ENCODE measurements around the gene EFHC2.
"Not testable (repeated sequence)": the region's sequence is repeated elsewhere in the genome, so short reads cannot be mapped to it uniquely, and the experiment has no call there.

The EFHC2 gene

DNA sequence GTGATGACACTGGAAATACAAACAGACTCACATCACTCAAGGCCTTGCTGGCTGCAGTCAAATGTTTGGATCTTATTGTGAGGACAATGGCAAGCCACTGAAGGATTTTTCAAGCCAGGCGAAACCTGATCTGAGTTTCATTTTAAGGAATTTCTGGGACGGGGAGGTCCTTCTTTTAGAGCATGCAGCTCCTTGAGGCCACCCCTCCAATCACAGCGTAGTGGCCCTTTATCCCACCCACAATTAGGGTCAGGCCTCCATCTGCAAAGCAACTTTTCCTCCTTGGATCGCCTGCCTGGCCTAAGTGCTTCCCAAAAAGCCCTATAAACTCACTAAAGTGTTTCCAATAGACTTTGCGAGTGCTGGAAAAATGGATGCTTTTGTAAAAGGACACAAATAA lies 115.5 kb downstream of the EFHC2 start:
- peak; percentile 12 for DNase-seq

DNA sequence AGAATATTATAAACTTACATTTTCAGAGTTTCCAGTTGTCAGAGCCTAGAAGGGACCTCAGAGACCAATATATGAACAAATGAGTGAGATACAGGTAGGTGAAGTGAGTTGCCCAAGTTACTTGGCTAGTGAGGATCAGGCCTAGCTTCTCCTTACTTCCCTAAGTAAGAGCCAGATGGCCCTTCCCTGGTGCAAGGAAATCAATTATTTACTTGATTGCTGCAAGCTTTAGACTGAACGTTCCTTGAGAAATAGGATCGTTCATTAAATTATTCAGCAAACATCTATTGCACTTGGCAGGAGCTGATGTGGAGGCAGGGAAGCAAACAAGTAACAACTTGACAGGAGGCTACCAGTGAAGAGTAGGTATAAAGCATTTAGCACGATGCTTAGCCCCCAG lies 117.8 kb downstream of the EFHC2 start:
- DNase-seq = no peak

DNA sequence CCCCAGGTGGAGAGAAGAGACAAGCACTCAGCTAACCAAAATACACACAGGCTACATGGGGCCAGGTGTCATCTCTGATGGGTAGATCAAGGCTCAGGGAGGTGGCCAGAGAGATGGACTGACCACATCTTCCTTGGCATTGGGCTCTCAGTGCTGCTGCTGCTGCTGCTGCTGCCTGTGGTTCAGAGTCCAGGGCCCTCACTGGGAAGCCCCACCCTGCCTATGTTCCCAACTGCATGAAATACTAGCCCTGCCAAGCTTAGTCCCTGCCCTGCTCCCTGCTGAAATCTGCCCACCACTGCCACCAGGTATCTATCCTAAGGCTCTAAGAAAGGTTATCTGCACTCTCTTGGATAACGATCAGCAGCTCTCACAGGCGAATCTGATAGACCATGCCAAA lies 118.7 kb downstream of the EFHC2 start:
- no peak for DNase-seq

DNA sequence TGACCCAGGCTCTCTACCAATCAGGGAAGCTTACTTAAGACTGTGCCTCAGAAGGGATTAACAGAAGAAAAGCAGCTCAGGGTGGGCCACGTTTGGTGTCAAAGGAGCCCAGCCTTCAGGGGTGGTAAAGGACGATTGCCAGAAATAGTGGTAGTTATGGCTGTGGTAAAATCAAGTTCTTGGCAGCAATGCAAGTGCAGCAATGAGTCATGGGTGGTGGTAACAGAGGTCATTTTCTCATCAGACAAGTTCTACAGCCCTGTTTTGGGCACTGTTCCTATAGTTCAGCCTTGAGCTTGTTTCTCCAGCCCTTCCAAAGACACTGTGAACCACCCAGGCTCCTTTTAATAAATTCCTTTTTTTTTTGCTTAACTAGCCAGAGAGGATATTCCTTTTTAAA lies 120.3 kb downstream of the EFHC2 start:
- DNase-seq = peak; percentile 44

DNA sequence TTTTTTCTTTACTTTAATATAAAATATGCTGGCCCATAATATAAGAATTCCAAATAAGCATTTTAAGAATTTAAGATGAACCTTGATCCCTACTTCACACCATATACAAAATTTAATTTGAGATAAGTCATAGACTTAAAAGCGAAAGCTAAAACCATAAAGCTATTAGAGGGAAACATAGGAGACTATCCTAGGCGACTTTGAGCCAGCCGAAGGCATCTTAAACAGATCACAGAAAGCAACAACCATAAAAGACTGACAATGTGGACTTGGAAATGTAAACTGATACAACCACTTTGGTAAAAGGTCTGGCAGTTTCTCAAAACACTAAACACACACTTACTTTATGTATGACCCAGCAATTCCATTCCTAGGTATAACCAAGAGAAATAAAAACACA lies 125.0 kb downstream of the EFHC2 start:
- DNase-seq = no peak

DNA sequence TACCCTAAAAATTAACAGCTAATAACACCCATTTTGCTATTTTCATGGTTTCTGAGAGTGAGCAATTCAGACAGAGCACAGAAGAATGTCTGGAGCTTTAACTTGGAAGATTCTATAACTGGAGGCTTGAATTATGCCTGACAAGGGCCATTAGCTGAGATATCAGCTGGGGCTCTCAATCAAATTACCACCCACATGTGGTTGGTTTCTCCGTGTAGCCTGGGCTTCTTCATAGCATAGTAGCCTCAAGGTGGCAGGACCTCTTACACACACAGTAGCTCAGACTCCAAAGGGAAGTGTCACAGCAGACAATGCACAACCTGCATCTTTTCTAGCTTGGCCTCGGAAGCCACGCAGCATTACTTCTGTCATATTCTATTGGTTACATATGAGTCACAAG lies 127.3 kb downstream of the EFHC2 start:
- no peak for DNase-seq

DNA sequence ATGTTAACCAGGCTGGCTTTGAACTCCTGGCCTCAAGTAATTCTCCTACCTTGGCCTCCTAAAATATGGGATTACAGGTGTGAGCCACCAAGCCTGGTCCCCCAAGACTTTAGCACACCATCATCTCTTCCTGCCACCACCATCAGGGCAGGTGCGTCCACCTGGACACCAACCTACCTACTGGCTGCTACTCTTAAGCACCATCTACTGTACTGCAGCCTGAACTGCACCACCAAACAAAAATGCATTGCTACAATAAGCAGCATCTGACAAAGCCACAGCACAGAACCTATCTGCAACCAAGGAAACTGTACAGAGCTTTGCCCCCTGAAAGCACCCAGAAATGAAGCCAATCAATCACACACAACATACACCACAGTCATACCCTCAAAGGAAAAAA lies 139.7 kb downstream of the EFHC2 start:
- no peak for DNase-seq

DNA sequence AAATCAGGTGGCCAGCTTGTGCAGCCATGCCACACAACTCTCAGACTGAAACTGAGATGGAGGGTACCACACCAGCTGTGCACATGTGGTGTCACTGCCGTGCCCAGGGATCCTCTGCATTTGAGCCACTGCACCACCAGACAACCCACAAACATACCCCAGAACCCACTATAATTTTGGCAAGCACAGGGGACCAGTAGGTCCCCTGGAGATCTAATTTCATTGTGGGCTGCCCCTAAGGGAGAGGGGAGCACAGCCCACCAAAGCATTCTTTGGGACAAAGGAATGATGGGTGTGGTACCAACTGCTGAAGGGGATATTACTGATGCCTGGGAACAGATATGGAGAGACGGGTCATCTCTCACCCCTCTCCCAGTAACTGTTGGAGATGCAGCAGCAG lies 140.9 kb downstream of the EFHC2 start:
- DNase-seq = no peak

DNA sequence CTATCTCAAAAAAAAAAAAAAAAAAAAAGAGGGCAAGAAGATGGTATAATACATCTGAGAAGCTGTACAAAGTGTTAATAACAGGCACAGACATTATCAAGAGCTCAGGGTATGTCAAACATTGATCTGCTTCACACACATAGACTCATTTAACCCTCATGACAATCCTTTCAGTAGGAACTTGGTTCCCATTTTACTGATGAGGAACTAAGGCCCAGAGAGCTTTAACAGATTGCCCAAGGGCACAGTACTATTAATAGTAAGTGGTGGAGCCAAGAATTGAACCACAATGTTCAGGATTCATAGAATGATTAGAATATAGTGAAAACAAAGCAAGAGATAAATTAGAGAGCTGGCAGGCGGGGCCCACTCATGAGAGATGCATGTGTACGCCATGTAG lies 154.4 kb downstream of the EFHC2 start:
- DNase-seq = no peak

DNA sequence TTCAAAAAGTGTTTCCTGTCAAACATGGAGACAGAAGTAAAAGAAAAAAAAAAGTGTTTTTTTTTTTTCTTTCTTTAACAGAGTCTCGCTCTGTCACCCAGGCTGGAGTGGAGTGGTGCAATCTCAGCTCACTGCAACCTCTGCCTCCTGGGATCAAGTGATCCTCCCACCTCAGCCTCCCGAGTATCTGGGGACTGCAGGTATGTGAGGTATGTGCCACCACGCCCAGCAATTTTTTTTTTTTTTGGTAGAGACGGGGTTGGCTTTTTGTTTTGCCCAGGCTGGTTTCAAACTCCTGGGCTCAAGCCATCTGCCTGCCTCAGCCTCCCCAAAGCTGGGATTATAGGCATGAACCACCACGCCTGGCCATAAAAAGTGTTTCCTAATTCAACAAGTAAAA lies 155.6 kb downstream of the EFHC2 start:
- DNase-seq = not testable (repeated sequence)

DNA sequence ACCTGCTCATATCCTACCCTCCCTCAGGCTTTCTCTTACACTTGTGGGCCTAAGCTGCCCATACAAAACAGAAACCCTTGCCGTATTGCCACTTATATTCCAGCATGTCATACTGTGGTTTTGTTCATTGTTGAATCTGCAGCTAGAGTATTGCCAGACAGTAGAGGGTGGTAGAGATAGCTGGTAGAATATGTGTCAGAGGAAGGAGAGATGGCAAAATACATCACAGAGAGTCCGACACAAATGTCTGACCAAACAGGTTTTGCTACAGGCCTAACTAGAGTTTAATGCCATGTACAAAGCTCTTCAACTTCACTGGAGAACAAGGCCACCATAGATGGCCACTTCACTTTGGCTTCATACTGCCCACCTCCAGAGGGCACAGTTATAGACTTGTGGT lies 160.1 kb downstream of the EFHC2 start:
- DNase-seq = no peak

DNA sequence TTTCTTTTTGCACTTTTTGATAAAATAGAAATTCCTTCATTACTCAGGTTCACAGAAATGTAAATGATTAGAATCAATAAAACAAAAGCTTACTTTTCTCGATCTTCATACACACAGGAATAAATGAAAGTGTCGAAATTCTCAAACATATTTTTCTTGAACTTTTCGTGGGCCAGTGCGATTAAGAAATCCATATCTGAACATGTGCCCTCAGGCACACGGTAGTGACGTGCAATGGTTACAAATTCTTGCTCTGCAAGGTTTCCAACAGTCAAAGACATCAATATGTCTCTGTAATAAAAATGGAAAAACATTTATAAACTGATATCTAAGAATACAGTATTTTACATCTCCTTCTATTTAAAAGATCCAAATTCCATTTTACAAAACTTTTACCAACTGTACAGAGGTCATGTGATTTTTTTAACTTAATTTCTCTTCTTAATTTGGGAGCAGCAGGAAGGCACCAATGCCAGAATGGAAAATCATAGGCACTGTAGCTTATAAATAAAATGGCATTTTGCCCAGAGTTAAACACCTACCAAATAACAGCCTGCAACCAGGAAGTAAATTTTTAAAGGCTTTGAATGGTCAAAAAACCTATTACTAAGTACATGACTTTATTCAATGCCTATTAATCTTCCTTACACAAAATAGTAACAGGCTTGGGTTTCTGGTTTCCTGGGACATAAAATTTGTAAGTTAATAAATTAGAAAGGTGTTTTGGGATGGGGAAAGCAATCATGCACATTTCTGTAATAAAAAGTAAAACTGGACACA lies 165.0 kb downstream of the EFHC2 start:
- DNase-seq = no peak

DNA sequence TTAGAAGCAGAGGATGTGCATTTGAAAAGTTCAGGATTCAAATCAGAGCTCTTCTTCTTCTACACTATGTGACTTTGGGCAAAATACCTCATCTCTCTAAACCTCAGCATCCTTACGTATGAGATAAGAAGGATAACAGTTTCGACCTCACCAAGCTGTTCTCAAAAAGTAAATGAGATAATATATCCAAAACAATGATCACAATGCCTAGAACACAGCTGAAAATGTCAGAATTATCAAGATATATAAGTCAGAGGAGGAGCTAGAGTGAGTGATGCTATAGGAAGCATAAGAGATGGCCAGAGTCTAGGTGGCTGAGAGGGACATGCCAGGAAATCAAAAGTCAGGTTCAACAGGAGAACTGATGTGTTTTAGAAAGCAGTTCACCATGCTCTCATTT lies 168.0 kb downstream of the EFHC2 start:
- DNase-seq = no peak

DNA sequence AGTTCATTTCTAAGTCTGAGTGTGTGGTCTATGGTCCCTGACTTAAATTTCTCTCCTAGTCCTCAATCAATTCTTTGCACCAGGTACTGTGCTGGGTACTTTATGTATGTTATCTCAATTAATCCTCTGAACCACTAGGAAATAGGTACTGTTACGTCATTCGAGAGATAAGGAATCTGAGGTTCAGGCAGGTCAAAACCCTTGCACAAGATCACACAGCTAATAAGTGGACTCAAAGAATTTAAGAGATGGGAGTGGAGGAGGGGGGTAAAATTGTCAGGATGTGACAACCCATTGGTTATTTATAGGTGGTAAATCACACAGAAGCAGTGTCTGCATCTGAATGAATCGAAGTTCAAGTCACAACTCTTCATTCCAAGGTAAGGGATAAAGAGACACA lies 169.4 kb downstream of the EFHC2 start:
- DNase-seq = no peak

DNA sequence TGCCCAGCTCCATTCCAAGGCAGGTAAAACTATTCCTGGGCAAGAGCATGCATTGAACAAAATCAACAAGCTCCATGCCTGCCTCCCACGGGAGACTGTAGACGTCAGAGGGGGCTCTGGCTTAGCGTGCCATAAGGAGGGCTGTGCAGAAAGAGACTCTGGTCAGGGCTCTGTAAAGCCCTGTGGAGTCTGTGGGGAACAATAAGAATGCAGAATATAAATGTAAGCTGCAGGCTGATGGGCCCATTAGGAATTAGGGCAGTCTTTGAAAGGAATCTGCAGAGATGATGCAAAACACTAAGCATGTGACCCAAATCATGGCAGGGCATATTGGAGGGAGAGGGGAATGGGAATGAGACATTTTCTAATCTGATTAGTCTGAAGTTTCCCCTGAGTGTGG lies 170.3 kb downstream of the EFHC2 start:
- DNase-seq = peak; percentile 0

DNA sequence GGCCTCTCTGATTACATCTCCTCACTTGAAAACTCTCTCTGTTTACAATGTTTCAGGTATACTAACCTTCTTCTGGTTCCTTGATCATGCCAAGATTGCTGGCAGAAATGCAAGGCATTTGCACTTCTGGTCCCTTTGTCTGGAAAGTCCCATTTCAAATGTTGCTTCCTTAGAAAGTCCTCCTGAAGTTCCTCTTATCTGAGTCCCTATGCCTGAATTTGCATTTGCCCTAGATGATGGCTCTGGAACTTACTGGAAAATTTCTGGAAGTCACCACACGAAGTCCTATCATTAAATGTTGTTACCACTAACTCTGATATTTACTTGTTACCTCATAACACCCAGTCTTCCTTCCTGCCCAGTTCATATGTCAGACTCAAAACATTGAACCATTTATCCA lies 176.4 kb downstream of the EFHC2 start:
- no peak for DNase-seq

DNA sequence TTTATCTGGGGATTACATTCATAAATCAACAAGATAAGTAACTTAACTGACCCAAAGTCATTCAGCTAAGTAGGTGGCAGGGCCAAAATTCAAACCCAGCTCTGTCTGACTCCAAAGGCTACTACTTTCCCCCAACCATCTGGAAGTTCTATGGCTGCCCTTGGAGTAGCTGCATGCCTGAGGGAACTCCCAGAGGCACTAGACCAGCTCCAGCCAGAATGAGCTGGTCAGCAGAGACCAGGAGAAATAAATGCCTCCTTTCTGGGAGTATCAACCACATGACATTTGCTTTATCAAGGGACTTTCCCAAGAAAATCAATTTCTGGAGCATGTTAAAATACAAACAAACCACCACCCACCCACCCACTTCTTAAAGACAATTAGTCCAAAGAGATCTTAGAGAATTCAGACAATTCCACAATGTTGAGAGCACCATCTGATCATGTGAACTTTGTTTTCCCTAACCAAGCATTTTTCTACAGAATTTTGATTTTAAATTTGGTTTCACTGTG lies 180.5 kb downstream of the EFHC2 start:
- DNase-seq = no peak

DNA sequence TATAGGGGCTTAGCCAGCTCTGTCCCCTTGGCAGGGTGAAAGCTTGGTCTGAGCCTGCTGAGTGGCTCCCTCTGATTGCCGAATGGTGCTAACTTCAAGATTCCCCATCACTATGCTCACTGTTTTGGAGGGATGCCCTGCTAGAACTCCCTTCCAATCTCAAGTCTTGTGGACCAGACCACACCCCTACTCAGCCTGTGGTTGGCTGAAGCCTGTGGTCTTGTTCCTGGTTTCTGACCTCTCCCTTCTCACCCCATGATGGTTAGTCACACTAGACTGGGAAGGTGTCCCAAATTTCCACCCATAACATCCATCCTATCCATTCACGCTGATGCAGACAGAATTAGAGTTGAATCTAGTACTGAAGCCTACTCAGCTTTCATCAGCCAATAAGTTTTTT lies 185.6 kb downstream of the EFHC2 start:
- no peak for DNase-seq

DNA sequence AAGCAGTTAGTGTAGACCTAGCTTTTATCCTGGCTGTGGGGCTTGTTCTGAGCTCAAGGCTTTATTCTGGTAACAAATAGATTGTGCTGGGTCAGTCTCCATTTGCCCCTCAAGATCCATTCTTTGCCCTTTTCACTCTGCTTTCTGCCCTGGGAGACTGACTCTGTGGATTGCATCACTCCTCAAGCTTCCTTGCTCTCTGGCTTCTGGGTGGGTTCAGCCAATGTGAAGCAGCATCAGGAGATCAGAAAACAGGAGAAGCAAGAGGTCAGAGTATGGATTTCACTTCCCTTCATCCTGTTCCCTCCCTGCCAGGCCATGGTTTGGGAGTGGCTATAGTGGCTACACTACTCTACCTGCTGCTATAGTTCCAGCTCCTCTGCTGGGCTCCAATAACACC lies 186.2 kb downstream of the EFHC2 start:
- DNase-seq = no peak

DNA sequence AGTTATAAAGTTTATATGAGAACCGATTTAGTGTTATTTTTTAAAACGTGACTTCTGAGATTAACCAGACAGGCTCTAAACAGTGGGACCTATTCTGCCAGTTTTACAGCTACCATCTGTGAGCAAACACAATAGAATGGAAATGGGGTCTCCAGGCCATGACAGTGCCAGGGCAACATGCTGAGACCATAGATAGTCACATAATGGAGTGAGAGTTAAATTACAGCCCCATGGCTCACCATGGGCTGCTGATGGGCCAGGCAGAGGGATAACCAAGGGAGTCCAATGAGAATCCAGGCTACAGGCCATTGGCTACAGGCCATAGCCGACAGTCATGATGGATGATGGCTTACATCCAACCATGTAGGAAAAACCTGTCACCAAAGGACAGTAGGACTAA lies 186.7 kb downstream of the EFHC2 start:
- DNase-seq = no peak

DNA sequence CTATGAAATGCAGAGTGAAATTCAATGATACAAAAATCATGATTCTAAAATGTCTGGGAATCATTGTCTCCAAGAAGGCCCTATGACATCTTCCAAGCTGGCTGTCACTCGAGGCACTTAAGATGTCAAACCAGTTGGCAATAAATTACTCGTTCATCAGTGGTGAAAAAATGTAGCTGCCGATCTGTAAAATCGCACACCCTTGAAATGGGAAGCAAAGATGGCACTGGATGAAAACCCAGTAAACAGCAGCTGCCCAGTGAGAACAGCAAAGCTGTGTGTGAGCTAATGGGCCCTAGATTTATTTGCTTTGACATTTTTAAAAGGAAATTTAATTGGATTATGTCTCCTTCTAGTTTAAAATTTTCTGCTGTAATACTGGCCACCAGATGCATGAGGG lies 188.3 kb downstream of the EFHC2 start:
- DNase-seq = no peak

DNA sequence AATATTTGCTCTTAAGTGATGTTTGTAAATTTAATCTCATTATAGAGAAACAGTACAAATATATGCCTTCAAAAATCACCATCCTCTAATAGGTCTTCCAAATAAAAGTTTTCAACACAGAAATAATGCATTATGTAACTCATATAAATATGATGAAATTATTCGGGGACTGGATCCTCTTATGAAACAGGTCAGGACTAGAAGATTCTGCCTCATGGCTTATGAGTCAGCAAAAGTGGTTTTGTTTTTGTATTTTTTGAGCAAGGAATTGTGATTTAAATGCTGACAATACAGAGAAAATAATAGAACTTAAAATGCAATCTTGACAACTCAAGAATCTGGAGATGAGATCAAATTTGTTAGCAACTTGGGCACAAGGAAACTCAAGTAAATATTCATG lies 190.6 kb downstream of the EFHC2 start:
- DNase-seq = no peak

DNA sequence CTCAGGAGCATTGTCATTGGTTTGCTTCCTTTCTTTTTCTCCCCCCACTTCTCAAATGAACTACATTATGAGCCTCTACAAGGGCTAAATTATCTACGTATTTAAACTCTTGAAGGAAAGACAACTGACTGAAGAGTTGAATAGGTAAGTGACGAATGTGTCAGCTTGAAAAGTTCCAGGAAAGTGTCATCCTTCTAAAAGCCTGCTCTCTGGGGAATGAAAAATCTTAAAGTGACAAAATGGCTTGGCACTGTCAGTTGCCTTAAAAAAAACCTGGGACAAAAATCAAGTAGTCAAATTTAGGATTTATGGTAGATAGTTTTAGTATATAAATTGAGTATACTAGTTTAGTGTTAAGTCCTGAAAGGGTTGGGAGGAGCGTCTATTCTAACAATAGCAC lies 196.3 kb downstream of the EFHC2 start:
- DNase-seq = no peak

DNA sequence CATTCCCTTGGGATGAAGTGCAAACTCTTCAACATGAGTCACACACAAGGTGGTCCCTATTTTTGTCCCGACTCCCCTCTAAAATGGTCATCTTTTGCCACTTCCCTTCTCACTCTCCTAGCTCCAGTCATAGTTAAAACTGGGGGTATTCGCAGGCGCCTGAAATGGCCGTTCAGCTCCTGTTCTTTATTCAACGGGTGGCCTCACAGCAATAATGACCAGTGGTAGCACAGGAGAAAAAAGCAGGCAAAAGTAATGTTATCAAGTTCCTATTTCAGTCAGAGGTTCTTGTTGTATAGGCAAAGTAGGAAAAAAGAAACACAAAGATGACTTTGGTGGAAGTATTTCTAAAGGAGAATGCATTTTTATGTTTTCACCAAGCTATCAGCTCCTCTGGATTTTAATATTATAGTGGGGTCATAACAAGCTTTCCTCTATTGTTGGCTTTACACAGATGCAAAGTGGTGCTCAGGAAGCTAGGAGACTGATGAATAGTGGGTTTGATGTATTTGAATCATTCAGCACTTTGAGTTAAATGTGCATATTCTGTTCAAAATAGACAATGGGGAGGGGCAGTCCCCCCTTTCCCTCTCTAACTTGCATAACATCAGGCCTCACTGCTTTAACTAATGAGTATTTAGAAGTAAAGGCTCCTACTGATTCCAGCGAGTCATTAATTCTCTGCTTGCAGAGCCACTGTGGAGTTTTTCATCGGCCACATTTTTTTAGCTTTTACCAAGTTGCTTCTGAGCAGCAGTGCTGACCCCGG lies 199.1 kb downstream of the EFHC2 start:
- DNase-seq = no peak
